Lung (tissue), 12 donors: ENCODE results near the gene CKAP2L. TPM values are rescaled to one million over a fixed set of nuclear protein-coding genes. Genes with fewer than 3 reads are reported as not detected.

Source experiments
- ATAC-seq: fragments of 200-7000 bp; cut with Tn5 transposase; one replicate; pipeline ENCODE4 v1.9.1; 2020; ENCODE audit warnings: moderate number of reproducible peaks; ENCODE audit not compliant: insufficient read depth, low FRiP score
- DNase-seq, 3 donors: peaks; one replicate each; pipeline ENCODE4 v3.0.0-alpha.2; 2013 to 2017
- H3K27ac ChIP-seq, 2 donors: one replicate each; pipeline ENCODE4 v1.5.1; 2013; ENCODE audit warnings: mild to moderate bottlenecking in 2 of 2, moderate library complexity in 2 of 2, control low read depth in 1 of 2, inconsistent platforms in 1 of 2, low read depth in 1 of 2, low read length in 1 of 2
- H3K27me3 ChIP-seq, 3 donors: one replicate each; pipeline ENCODE4 v1.5.1; 2013; ENCODE audit warnings: low read length in 2 of 3; ENCODE audit not compliant: control insufficient read depth in 3 of 3, insufficient read depth in 3 of 3
- H3K36me3 ChIP-seq, 4 donors: one replicate each; pipeline ENCODE4 v1.5.1; 2013; ENCODE audit warnings: low read length in 4 of 4, mild to moderate bottlenecking in 1 of 4, moderate library complexity in 1 of 4; ENCODE audit not compliant: control insufficient read depth in 4 of 4, insufficient read depth in 4 of 4
- H3K4me1 ChIP-seq, 5 donors: one replicate each; pipeline ENCODE4 v1.5.1; 2013; ENCODE audit warnings: low read length in 5 of 5, mild to moderate bottlenecking in 2 of 5, moderate library complexity in 1 of 5; ENCODE audit not compliant: control insufficient read depth in 5 of 5, insufficient read depth in 5 of 5
- H3K4me3 ChIP-seq: one replicate; pipeline ENCODE4 v1.5.1; 2013; ENCODE audit warnings: mild to moderate bottlenecking, control low read depth, moderate library complexity
- H3K9ac ChIP-seq, 2 donors: one replicate each; pipeline ENCODE4 v1.5.1; 2013; ENCODE audit warnings: low read length in 2 of 2, control low read depth in 1 of 2; ENCODE audit not compliant: insufficient read depth in 1 of 2
- H3K9me3 ChIP-seq, 4 donors: one replicate each; pipeline ENCODE4 v1.5.1; 2013; ENCODE audit warnings: low read length in 3 of 4, mild to moderate bottlenecking in 1 of 4, moderate library complexity in 1 of 4; ENCODE audit not compliant: control insufficient read depth in 4 of 4, insufficient read depth in 3 of 4
- CTCF ChIP-seq: IDR thresholded peaks from 2 replicates; pipeline ENCODE4 v1.5.1; 2012; ENCODE audit warnings: mild to moderate bottlenecking; ENCODE audit errors: control extremely low read depth, extremely low read depth
- WGBS, 2 donors: extraction: QIAGEN DNeasy Blood & Tissue Kit; methylation state at CpG; one replicate each; pipeline ENCODE4 v1.1.7; 2013; 5-methylcytosine and 5-hydroxymethylcytosine counted together
- polyA plus RNA-seq, 2 donors: library from polyadenylated mRNA; stranded (reverse); fragments of 200-250 nt; gene quantifications; one replicate each; pipeline ENCODE4 v1.2.1, GENCODE V29; 2013
- total RNA-seq, 2 donors: library from RNA; depleted of rRNA in 1 of 2; stranded (reverse); fragments of >200 nt in 1 of 2; gene quantifications; one replicate each; pipeline ENCODE4 v1.2.1, GENCODE V29; 2014 to 2021
- donor health status: control.
- donor health status: control.
- donor health status: Bipolar disorder and iron deficiency.
- donor health status: healthy.
- donor health status: DM: yes; HTN: yes; CAD: no.

CKAP2L gene
- total and polyA plus RNA-seq, 4 donors = 0.48 to 4.0 (median 0.61) TPM

- H3K27ac ChIP-seq = no peak overlapping the region
- no peaks in the 10 kb centered on the region for H3K36me3 ChIP-seq
- H3K9me3 ChIP-seq = peaks cover 0 to 2% (median 0%) of the 10 kb centered on the region in 4 donors
- no peak overlapping the region for H3K9ac ChIP-seq
- H3K4me1 ChIP-seq = peaks cover 0 to 23% (median 4%) of the 10 kb centered on the region in 5 donors
- DNase-seq = no peak
- WGBS, 2 donors = 95 to 97% methylated on average over 3 of the region's 3 CpGs
- no peak for ATAC-seq
- no peak overlapping the region for H3K4me3 ChIP-seq
- H3K27me3 ChIP-seq = no peaks in the 10 kb centered on the region
- TF ChIP-seq CTCF = no peak
These were observed 27.4 kb upstream of the CKAP2L start for GRCh38 chr2:112791693-112792230.

GRCh38 chr2:112791019-112791418 lies 26.6 kb upstream of the CKAP2L start:
- no peaks in the 10 kb centered on the region for H3K36me3 ChIP-seq
- ATAC-seq = no peak
- peaks cover 0 to 2% (median 0%) of the 10 kb centered on the region in 4 donors for H3K9me3 ChIP-seq
- no peaks in the 10 kb centered on the region for H3K27me3 ChIP-seq
- WGBS, 2 donors = 95 to 98% methylated on average over 3 of the region's 3 CpGs
- no peak for DNase-seq
- TF ChIP-seq CTCF = no peak
- no peak overlapping the region for H3K27ac ChIP-seq
- H3K4me3 ChIP-seq = no peak overlapping the region
- no peak overlapping the region for H3K9ac ChIP-seq
- peaks cover 0 to 23% (median 4%) of the 10 kb centered on the region in 5 donors for H3K4me1 ChIP-seq

- no peak overlapping the region for H3K27ac ChIP-seq
- no peak overlapping the region for H3K4me3 ChIP-seq
- no peak for DNase-seq
- peaks cover 0 to 17% (median 4%) of the 10 kb centered on the region in 5 donors for H3K4me1 ChIP-seq
- no peaks in the 10 kb centered on the region for H3K27me3 ChIP-seq
- TF ChIP-seq CTCF = no peak
- no peaks in the 10 kb centered on the region for H3K9me3 ChIP-seq
- no peak for ATAC-seq
- no peak overlapping the region for H3K9ac ChIP-seq
- WGBS, 2 donors = 87 to 93% methylated on average over 5 of the region's 5 CpGs
- H3K36me3 ChIP-seq = no peaks in the 10 kb centered on the region
These were observed 25.9 kb upstream of the CKAP2L start for GRCh38 chr2:112790305-112790704.

- DNase-seq (no peak), ATAC-seq (no peak)
- H3K27ac ChIP-seq = no peak overlapping the region
- H3K4me3 ChIP-seq = no peak overlapping the region
- 83 to 87% methylated on average over 1 of the region's 1 CpG for WGBS, 2 donors
- no peaks in the 10 kb centered on the region for H3K27me3 ChIP-seq
- H3K36me3 ChIP-seq = no peaks in the 10 kb centered on the region
- H3K4me1 ChIP-seq = peaks cover 0 to 6% (median 0%) of the 10 kb centered on the region in 5 donors
- H3K9ac ChIP-seq = no peak overlapping the region
- no peak for TF ChIP-seq CTCF
- no peaks in the 10 kb centered on the region for H3K9me3 ChIP-seq
These were observed 24.8 kb upstream of the CKAP2L start for GRCh38 chr2:112789186-112789585.
